Measurements from ENCODE around the gene GTF2H3.
"Not testable (repeated sequence)": the region's sequence is repeated elsewhere in the genome, so short reads cannot be mapped to it uniquely, and the experiment has no call there.

Gene GTF2H3

GRCh38 chr12:123633379-123634141 lies at the start of gene GTF2H3, which contains the start of gene EIF2B1:
TSS of gene GTF2H3 (plus strand) at chr12:123633829. CDS start at chr12:123633860, 31 bp downstream.
TSS of gene EIF2B1 (minus strand) at chr12:123633686. CDS start at chr12:123633557, 129 bp downstream.
- DNase-seq (ENCODE audit: low spot score): peak; percentile 94

GRCh38 chr12:123591702-123592481 lies 41.7 kb upstream of the GTF2H3 start:
- DNase-seq (ENCODE audit: low spot score): no peak

DNA sequence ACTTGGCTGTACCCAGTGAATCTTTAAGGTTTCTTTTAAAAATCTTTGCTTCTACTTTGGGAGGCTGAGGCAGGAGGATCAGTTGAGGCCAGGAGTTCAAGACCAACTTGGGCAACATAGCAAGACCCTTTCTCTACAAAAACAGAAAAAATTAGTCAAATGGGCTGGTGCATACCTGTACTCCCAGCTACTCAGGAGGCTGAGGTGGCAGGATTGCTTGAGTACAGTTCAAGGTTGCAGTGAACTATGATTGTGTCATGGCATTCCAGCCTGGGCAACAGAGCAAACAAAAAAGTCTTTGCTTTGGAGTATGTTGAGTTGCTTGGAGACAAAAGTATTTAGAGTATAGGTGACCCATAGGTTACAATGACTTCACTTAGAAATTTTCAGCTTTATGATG lies 37.9 kb upstream of the GTF2H3 start:
- no peak for DNase-seq (ENCODE audit: low spot score)

DNA sequence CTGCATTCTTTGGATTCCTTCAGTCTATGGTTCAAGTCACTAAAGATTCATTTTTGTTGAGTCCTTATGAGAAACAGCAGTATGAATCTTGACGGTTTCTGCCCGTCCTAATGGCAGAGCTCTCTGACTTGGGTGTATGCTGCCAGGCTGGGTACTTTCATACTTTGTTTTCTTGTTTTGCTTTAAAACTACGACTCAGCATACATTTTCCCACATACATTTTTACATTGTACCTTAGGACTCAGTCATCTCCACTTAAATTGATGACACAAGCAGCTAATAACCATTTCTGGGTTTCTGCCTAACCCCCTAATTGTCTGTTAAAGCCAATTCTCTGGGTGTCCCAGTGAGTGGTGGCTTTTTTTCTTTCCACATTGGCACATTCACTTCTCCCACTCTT lies 36.5 kb upstream of the GTF2H3 start:
- no peak for DNase-seq (ENCODE audit: low spot score)

- no peak for DNase-seq (ENCODE audit: low spot score)
Measured at GRCh38 chr12:123598522-123598921, 35.1 kb upstream of the GTF2H3 start.

DNA sequence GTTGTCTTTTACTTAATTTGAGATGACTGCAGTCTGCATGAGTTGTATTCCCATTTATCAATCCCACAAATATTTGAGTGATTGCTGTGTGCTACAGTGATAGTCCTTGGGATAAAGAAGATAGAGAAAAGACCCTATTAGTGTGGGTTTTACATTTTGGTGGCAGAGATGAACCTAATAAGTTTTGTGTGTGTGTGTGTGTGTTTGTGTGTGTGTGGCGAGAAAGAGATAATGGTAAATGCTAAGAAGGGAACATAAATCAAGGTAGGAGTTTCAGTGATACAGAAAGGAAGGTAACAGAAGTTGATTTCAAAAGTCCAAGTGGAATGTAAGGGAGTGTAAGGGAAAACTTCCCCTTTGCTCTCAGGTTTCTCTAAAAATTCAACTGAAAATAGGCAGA lies 34.3 kb upstream of the GTF2H3 start:
- DNase-seq (ENCODE audit: low spot score): no peak

DNA sequence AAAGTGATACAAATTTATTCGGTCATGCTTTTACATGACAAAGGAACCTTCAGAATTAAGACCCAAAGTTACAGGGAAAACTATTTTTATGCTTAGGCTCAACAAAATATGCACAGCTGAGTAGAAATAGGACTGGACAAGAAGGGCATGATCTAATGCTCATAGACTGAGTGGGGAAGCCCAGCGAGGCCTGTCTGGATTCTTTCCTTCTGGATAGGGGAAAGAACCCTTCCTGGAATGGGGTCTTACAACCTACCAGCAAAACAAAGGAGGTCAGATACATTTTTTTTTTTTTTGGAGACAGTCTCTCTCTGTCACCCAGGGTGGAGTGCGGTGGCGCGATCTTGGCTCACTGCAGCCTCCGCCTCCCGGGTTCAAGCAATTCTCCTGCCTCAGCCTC lies 33.9 kb upstream of the GTF2H3 start:
- no peak for DNase-seq (ENCODE audit: low spot score)

GRCh38 chr12:123601602-123602489 lies 31.8 kb upstream of the GTF2H3 start, which contains the start of gene DDX55:
TSS of gene DDX55 (plus strand) at chr12:123602099. CDS start at chr12:123602149, 50 bp downstream.
- peak; percentile 84 for DNase-seq (ENCODE audit: low spot score)

GRCh38 chr12:123602651-123603195 lies 30.9 kb upstream of the GTF2H3 start:
- DNase-seq (ENCODE audit: low spot score): peak; percentile 18

- DNase-seq (ENCODE audit: low spot score): not testable (repeated sequence)
Measured at GRCh38 chr12:123603495-123603894, 30.1 kb upstream of the GTF2H3 start.

DNA sequence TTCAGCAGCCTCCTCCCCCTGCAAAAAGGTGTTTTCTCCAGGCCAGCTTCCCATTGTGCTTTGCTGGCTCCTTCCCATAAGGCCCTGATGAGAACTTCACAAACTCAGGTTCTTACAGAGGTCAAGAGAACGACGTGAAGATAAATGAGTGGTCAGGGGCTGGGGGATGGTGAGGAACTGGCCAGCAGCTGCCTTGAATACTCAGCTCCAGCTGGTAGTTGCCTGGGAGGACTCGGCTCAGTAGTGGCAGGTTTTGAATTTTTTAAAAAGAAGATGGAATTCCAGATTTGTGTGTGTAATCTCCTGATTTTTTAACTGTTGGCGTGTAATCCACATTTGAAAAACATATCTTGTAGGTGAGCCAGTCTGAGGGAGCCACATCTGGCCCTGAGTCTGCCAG lies 25.9 kb upstream of the GTF2H3 start:
- DNase-seq (ENCODE audit: low spot score): no peak

DNA sequence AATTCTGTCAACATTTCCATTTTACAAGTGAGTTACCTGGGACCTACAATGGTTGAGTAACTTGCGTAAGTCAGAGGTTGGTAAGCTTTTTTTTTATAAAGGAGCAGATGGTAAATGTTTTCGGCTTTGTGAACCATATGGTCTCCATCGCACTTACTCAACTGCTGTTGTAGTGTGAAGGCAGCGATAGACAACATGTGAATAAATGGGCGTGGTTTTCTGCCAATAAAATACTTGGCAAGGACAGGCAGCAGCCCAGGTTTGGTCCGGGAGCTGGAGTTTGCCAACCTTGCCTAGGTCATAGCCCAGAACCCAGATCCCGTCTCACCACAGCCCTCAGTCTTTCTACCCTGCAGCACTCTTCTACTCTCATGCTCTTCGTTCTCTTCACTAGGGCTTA lies 25.4 kb upstream of the GTF2H3 start:
- DNase-seq (ENCODE audit: low spot score): no peak

DNA sequence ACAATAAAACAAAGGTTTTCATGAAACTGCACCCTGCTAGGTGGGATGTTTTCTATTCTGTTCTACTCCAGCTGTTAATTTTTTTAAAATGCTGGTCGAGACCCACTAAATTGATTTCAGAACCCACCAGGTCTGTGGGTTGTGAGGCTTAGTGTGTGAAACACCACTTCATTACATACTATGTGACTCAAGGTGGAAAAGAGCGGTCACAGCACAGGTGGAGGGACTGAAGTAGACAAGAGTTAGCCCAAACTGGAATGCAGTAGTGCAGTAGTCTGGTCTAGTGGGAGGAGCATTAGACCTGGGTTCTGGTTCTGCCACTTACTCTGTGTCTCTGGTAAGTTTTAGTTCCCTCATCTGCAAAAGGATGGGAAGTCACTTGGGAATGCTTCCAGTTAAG lies 19.5 kb upstream of the GTF2H3 start:
- no peak for DNase-seq (ENCODE audit: low spot score)

GRCh38 chr12:123614531-123614930 lies 19.1 kb upstream of the GTF2H3 start:
- no peak for DNase-seq (ENCODE audit: low spot score)

DNA sequence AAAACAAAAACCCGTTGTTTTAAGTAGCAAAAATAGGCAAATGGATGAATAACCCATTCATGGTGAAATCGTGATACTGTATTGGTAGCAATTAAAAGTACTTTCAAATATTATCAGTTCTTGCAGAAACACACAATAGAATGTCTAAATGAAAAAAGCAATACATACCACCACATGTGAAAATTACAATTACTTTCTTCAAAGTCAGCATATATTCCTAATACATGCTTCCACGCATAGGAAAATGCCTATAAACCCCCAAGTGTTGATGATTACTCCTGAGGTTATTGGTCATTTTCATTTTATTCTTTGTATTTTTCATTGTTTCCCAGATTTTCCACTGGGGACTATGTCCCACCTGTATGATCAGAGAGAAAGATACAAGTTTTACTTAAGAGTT lies 16.5 kb upstream of the GTF2H3 start:
- no peak for DNase-seq (ENCODE audit: low spot score)

DNA sequence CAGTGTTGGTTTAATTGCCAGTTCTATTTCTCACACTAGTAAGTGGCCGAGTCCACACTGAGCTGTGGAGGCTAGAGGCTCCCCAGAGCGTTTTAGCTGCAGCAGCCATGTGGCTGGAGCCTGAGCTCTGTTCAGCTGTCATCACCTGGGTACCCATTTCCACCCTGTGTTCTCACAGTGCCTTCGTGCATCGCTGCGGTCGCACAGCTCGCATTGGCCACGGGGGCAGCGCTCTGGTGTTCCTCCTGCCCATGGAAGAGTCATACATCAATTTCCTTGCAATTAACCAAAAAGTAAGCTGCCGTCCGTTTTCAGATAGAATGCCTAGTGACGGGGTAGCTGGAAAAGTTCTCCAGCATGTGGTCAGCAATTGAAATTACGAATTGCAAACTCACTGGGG lies 16.0 kb upstream of the GTF2H3 start:
- DNase-seq (ENCODE audit: low spot score): no peak

DNA sequence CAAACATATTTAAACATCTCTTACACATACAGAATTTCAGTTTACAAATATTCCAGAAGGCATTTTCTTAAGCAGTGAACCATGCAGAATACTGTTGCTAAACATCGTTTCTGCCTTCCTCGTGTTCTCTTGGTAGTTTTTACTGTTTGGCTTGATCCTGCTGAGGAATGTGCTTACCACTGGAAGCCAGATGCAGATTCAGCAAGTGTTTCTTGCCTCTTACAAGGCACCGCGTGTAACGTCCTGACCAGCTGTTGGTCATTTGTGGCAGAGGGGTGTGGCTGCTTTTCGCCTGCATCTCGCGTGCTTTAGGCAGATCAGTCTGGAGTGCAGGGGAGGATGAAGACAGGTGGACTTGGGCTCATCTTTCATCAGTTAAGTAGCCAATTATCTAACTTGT lies 12.5 kb upstream of the GTF2H3 start:
- no peak for DNase-seq (ENCODE audit: low spot score)

GRCh38 chr12:123621619-123622530 lies 11.8 kb upstream of the GTF2H3 start:
- DNase-seq (ENCODE audit: low spot score): no peak

- no peak for DNase-seq (ENCODE audit: low spot score)
Measured at GRCh38 chr12:123634142-123634561, 523 bp downstream of the GTF2H3 start.

DNA sequence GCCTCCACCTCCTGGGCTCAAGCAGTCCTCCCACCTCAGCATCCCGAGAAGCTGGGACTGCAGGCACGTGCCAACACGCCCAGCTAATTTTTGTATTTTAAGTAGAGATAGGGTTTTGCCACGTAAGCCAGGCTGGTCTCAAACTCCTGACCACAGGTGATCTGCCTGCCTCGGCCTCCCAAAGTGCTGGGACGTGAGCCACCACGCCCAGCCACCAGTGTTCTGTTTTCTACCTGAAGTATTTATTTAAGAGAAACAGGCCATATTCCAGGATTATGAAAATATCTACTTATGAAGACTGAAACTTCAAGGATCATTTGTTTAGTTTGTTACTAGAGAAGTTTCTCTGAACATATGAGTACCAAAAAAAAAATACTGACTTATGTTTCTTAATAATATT lies 10.3 kb downstream of the GTF2H3 start:
- no peak for DNase-seq (ENCODE audit: low spot score)

DNA sequence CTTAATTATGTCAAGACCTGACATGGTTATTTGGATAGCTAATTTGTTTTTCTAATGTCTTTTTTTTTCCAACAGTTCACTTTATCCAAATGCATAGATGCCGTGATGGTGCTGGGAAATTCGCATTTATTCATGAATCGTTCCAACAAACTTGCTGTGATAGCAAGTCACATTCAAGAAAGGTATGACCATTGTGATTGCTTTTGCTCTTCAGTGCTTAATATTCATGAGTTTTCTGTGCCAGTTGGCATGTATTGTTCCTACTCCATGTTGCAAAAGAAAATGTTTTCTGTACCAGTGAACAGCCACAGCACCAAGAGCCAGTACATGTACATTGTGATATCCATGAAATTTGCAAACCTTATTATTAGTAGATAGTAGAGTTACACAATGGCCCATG lies 11.8 kb downstream of the GTF2H3 start:
- DNase-seq (ENCODE audit: low spot score): no peak
